Measurements from ENCODE around the gene HSPG2. TPM values are rescaled to one million over a fixed set of nuclear protein-coding genes. Genes with fewer than 3 reads are reported as not detected.
"Not testable (repeated sequence)": the region's sequence is repeated elsewhere in the genome, so short reads cannot be mapped to it uniquely, and the experiment has no call there.

HSPG2 gene
- total RNA-seq, 1 donor from 2014 or later = 197 TPM

GRCh38 chr1:21924503-21925005 lies 12.6 kb downstream of the HSPG2 start:
- Mint-ChIP-seq H3K27me3 (ENCODE audit: unreplicated experiment) (no peaks in the 10 kb centered on the region), H3K4me1 (ENCODE audit: unreplicated experiment) (peaks cover 66% of the 10 kb centered on the region), H3K9me3 (ENCODE audit: unreplicated experiment) (no peaks in the 10 kb centered on the region), H3K4me3 (ENCODE audit: unreplicated experiment) (no peak overlapping the region), H3K36me3 (ENCODE audit: unreplicated experiment) (peaks cover 3% of the 10 kb centered on the region), H3K27ac (ENCODE audit: unreplicated experiment) (peak overlapping the region; percentile 27)
- no peak for DNase-seq (ENCODE audit: extremely low spot score, unreplicated experiment)
- TF ChIP-seq CTCF (IDR thresholded peaks at IDR 0.05) = no peak

GRCh38 chr1:21922090-21923013 lies 14.8 kb downstream of the HSPG2 start:
- no peak for TF ChIP-seq CTCF (IDR thresholded peaks at IDR 0.05)
- peak overlapping the region; percentile 86 for H3K27ac Mint-ChIP-seq (ENCODE audit: unreplicated experiment)
- H3K9me3 Mint-ChIP-seq (ENCODE audit: unreplicated experiment) = no peaks in the 10 kb centered on the region
- H3K36me3 Mint-ChIP-seq (ENCODE audit: unreplicated experiment) = peaks cover 5% of the 10 kb centered on the region
- no peak for DNase-seq (ENCODE audit: extremely low spot score, unreplicated experiment)
- H3K4me3 Mint-ChIP-seq (ENCODE audit: unreplicated experiment) = no peak overlapping the region
- H3K4me1 Mint-ChIP-seq (ENCODE audit: unreplicated experiment) = peaks cover 66% of the 10 kb centered on the region
- H3K27me3 Mint-ChIP-seq (ENCODE audit: unreplicated experiment) = no peaks in the 10 kb centered on the region

GRCh38 chr1:21921100-21921875 lies 15.8 kb downstream of the HSPG2 start:
- no peaks in the 10 kb centered on the region for H3K9me3 Mint-ChIP-seq (ENCODE audit: unreplicated experiment)
- no peaks in the 10 kb centered on the region for H3K27me3 Mint-ChIP-seq (ENCODE audit: unreplicated experiment)
- DNase-seq (ENCODE audit: extremely low spot score, unreplicated experiment) = no peak
- no peak for TF ChIP-seq CTCF (IDR thresholded peaks at IDR 0.05)
- no peak overlapping the region for H3K4me3 Mint-ChIP-seq (ENCODE audit: unreplicated experiment)
- peaks cover 55% of the 10 kb centered on the region for H3K4me1 Mint-ChIP-seq (ENCODE audit: unreplicated experiment)
- peaks cover 5% of the 10 kb centered on the region for H3K36me3 Mint-ChIP-seq (ENCODE audit: unreplicated experiment)
- H3K27ac Mint-ChIP-seq (ENCODE audit: unreplicated experiment) = peak overlapping the region; percentile 86

- TF ChIP-seq CTCF (IDR thresholded peaks at IDR 0.05) = no peak
- Mint-ChIP-seq H3K27me3 (ENCODE audit: unreplicated experiment) (no peaks in the 10 kb centered on the region), H3K36me3 (ENCODE audit: unreplicated experiment) (peaks cover 5% of the 10 kb centered on the region), H3K9me3 (ENCODE audit: unreplicated experiment) (no peaks in the 10 kb centered on the region), H3K4me3 (ENCODE audit: unreplicated experiment) (no peak overlapping the region), H3K4me1 (ENCODE audit: unreplicated experiment) (peaks cover 59% of the 10 kb centered on the region), H3K27ac (ENCODE audit: unreplicated experiment) (peak overlapping the region; percentile 86)
- DNase-seq (ENCODE audit: extremely low spot score, unreplicated experiment) = no peak
Measured at GRCh38 chr1:21919520-21919919, 17.6 kb downstream of the HSPG2 start.

GRCh38 chr1:21917239-21917631 lies 19.9 kb downstream of the HSPG2 start:
- H3K36me3 Mint-ChIP-seq (ENCODE audit: unreplicated experiment); H3K27me3 Mint-ChIP-seq (ENCODE audit: unreplicated experiment); DNase-seq (ENCODE audit: extremely low spot score, unreplicated experiment); H3K9me3 Mint-ChIP-seq (ENCODE audit: unreplicated experiment); H3K4me3 Mint-ChIP-seq (ENCODE audit: unreplicated experiment): not testable (repeated sequence)
- peaks cover 68% of the 10 kb centered on the region for H3K4me1 Mint-ChIP-seq (ENCODE audit: unreplicated experiment)
- H3K27ac Mint-ChIP-seq (ENCODE audit: unreplicated experiment) = peak overlapping the region; percentile 38
